ENCODE results near the gene MTRF1.
A peak's percentile ranks its signal among the peaks of the same experiment; 100 is the strongest.

The MTRF1 gene

GRCh38 chr13:41276824-41277223, 13.4 kb upstream of the MTRF1 start:
- DNase-seq = no peak

- no peak for DNase-seq
Observed at GRCh38 chr13:41274881-41275280, 11.5 kb upstream of the MTRF1 start.

GRCh38 chr13:41273831-41274441, 10.6 kb upstream of the MTRF1 start:
- DNase-seq = no peak

GRCh38 chr13:41271456-41272285, 8.3 kb upstream of the MTRF1 start:
- DNase-seq = no peak

GRCh38 chr13:41268764-41269163, 5.4 kb upstream of the MTRF1 start:
- no peak for DNase-seq

- DNase-seq = no peak
Observed at GRCh38 chr13:41267106-41267505, 3.7 kb upstream of the MTRF1 start.

GRCh38 chr13:41259875-41260501, 3.4 kb downstream of the MTRF1 start:
- no peak for DNase-seq

GRCh38 chr13:41257535-41257934, 5.8 kb downstream of the MTRF1 start:
- DNase-seq = no peak

GRCh38 chr13:41254902-41255301, 8.5 kb downstream of the MTRF1 start:
- DNase-seq = no peak

- DNase-seq = no peak
Observed at GRCh38 chr13:41250993-41251392, 12.4 kb downstream of the MTRF1 start.

GRCh38 chr13:41246969-41247680, 16.3 kb downstream of the MTRF1 start:
- no peak for DNase-seq

GRCh38 chr13:41244556-41244955, 18.8 kb downstream of the MTRF1 start:
- no peak for DNase-seq

- no peak for DNase-seq
Observed at GRCh38 chr13:41241626-41242025, 21.8 kb downstream of the MTRF1 start.

GRCh38 chr13:41236369-41236768, 27.0 kb downstream of the MTRF1 start:
- DNase-seq = no peak

GRCh38 chr13:41232578-41233480, 30.5 kb downstream of the MTRF1 start:
- no peak for DNase-seq

GRCh38 chr13:41231786-41232185, 31.6 kb downstream of the MTRF1 start:
- DNase-seq = no peak

- DNase-seq = no peak
Observed at GRCh38 chr13:41231025-41231677, 32.2 kb downstream of the MTRF1 start.

GRCh38 chr13:41229356-41229755, 34.0 kb downstream of the MTRF1 start:
- no peak for DNase-seq

GRCh38 chr13:41224113-41225110, 39.0 kb downstream of the MTRF1 start:
- no peak for DNase-seq

GRCh38 chr13:41222259-41222852, 41.0 kb downstream of the MTRF1 start:
- DNase-seq = peak; percentile 13
